ENCODE results near the gene LDHAL6B.

The LDHAL6B gene

DNA sequence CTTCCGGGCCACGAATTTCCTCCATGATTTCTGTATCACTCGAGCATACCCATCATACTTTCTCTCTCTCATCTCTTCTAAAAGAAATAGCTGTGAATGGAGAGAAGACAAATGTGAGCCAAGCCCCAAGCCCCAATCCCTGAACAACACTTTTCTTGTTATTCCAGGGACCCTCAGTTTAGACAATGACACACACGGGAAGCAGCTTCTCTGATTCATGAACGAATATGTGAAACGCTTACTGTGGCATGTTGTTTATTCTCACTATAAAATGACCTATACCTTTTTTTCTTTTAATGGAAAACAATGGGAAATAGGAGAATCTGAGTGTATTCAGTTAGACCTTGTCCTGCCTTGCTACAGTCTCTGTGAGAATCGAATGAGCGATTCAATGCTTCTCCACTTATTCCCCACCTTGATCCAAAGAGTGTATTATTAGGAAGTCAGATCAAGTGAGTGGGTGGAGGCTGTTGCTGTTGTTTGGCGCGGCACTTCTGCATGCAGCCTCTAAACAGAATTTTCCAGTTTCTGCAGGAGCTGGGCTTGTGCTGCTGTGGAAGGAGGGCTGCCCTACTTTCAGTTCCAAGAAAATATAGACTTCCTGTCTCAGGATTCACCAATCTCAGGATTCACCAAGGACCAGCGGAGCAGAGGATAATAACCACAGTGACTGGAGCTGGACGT is 32.4 kb upstream of the LDHAL6B start:
- peaks cover 33% of the 10 kb centered on the region for H3K36me3 ChIP-seq (replicated peaks)
- no peak overlapping the region for H3K4me3 ChIP-seq (ENCODE audit: low read depth, low read length)
- TF ChIP-seq, protein P1, sequence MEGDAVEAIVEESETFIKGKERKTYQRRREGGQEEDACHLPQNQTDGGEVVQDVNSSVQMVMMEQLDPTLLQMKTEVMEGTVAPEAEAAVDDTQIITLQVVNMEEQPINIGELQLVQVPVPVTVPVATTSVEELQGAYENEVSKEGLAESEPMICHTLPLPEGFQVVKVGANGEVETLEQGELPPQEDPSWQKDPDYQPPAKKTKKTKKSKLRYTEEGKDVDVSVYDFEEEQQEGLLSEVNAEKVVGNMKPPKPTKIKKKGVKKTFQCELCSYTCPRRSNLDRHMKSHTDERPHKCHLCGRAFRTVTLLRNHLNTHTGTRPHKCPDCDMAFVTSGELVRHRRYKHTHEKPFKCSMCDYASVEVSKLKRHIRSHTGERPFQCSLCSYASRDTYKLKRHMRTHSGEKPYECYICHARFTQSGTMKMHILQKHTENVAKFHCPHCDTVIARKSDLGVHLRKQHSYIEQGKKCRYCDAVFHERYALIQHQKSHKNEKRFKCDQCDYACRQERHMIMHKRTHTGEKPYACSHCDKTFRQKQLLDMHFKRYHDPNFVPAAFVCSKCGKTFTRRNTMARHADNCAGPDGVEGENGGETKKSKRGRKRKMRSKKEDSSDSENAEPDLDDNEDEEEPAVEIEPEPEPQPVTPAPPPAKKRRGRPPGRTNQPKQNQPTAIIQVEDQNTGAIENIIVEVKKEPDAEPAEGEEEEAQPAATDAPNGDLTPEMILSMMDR (IDR thresholded peaks at IDR 0.05; ENCODE audit: low read depth, low read length, missing control alignments), result no peak
- H3K27ac ChIP-seq, result peak overlapping the region; percentile 79
- in situ Hi-C loops (cut with HindIII; ENCODE audit: low pct_ligation_motif_present, low sequenced_read_pairs), result no loop called here
- no peaks in the 10 kb centered on the region for H3K27me3 ChIP-seq (replicated peaks)
- peak; percentile 36 for DNase-seq

DNA sequence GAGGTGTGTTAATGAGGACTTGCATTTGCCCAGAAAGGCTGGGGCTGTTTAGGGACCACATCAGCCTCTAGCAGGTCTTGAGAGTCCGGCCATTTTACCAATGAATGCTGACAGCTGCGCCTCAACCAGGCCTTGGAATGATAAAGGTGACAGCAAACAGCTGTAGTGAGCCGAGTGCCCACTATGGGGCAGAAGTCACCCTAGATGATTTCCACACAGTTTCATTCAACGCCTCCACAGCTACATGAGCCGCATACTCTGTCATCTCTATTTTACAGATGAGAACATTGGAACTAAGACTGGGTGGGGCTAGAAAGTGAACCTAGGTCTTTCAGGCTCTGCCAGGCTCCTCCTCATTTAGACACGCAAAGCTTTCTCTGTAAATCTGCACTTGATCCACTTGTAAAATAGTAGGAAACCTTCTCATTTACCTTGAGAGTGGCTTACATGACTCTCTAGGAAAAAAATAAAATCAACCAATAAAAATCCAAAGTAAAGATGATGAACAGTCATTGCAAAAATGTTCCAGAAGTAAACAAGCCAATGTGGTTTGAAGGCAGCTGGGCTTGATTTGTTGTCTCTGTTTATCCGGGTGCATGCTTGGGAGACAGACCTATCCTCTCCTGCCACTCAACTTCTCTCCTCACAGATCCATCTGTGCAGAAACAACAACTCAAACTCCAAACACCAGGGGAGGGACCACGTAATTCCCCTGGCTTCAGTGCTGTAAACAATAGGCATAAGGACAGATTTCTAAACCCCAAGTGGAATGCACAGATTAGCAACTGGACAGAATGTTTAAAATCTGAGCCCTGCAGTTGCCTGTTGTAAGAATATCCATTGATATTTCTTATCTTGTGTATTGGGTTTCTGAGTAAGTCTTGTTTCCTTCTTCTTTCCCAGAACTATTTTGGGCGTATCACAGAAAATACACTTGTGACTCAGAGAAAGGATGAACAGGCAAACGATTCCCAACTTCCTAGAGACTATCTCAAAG is 31.5 kb upstream of the LDHAL6B start:
- in situ Hi-C loops (cut with HindIII; ENCODE audit: low pct_ligation_motif_present, low sequenced_read_pairs), result no loop called here
- TF ChIP-seq, protein P1 (IDR thresholded peaks at IDR 0.05; ENCODE audit: low read depth, low read length, missing control alignments), result peak; percentile 81
- Histone ChIP-seq H3K4me3 (ENCODE audit: low read depth, low read length) (no peak overlapping the region), H3K36me3 (replicated peaks) (peaks cover 33% of the 10 kb centered on the region), H3K27ac (peak overlapping the region; percentile 79), H3K27me3 (replicated peaks) (no peaks in the 10 kb centered on the region)
- peak; percentile 80 for DNase-seq

- no peaks in the 10 kb centered on the region for H3K27me3 ChIP-seq (replicated peaks)
- TF ChIP-seq, protein P1 (IDR thresholded peaks at IDR 0.05; ENCODE audit: low read depth, low read length, missing control alignments), result no peak
- H3K27ac ChIP-seq, result no peak overlapping the region
- no peak overlapping the region for H3K4me3 ChIP-seq (ENCODE audit: low read depth, low read length)
- in situ Hi-C loops (cut with HindIII; ENCODE audit: low pct_ligation_motif_present, low sequenced_read_pairs), result no loop called here
- peaks cover 35% of the 10 kb centered on the region for H3K36me3 ChIP-seq (replicated peaks)
- DNase-seq, result no peak
Observed at GRCh38 chr15:59176653-59177316, 29.9 kb upstream of the LDHAL6B start.

- TF ChIP-seq, protein P1 (IDR thresholded peaks at IDR 0.05; ENCODE audit: low read depth, low read length, missing control alignments), result no peak
- Histone ChIP-seq H3K27ac (no peak overlapping the region), H3K4me3 (ENCODE audit: low read depth, low read length) (no peak overlapping the region), H3K36me3 (replicated peaks) (peaks cover 35% of the 10 kb centered on the region), H3K27me3 (replicated peaks) (no peaks in the 10 kb centered on the region)
- in situ Hi-C loops (cut with HindIII; ENCODE audit: low pct_ligation_motif_present, low sequenced_read_pairs), result no loop called here
- DNase-seq, result no peak
Observed at GRCh38 chr15:59177317-59177660, 29.4 kb upstream of the LDHAL6B start.

GRCh38 chr15:59178151-59178695 is 28.4 kb upstream of the LDHAL6B start:
- H3K27ac ChIP-seq, result no peak overlapping the region
- peaks cover 38% of the 10 kb centered on the region for H3K36me3 ChIP-seq (replicated peaks)
- in situ Hi-C loops (cut with HindIII; ENCODE audit: low pct_ligation_motif_present, low sequenced_read_pairs), result no loop called here
- H3K27me3 ChIP-seq (replicated peaks), result no peaks in the 10 kb centered on the region
- TF ChIP-seq, protein P1 (IDR thresholded peaks at IDR 0.05; ENCODE audit: low read depth, low read length, missing control alignments), result no peak
- H3K4me3 ChIP-seq (ENCODE audit: low read depth, low read length), result no peak overlapping the region
- no peak for DNase-seq
